Stimulated activated CD4-positive, alpha-beta T cell treated with anti-CD3 and anti-CD28 coated beads, Interleukin-1b, Interleukin-23, amount 100 ng/mL, for 24 hours (primary cell): Measurements from ENCODE around the gene LMOD2.

Experiments used
- DNase-seq, 4 experiments: peaks; one replicate each; pipeline ENCODE4 v3.0.0-alpha.2; 2020; ENCODE audit warnings: low read depth in 4 of 4, low spot score in 1 of 4

The LMOD2 gene

DNA sequence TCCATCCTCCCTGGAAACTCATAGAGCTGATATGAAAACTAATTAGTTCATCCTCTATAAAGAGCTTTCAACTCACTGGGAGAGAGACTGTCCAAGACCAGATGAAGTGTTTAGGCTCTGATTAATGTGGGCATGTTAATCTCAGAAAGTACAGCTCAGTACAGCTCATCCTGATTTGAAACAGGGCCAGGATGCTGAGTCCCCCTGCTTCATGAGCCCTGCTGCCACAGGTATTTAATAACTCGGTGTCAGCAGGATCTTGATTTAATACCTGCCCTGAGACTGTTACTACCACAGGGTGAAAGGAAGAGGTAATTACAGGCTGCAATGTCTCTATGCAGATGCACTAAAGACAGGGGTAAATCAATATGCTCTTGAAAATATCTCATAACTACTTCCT is 10.8 kb downstream of the LMOD2 start:
- no peak for DNase-seq

DNA sequence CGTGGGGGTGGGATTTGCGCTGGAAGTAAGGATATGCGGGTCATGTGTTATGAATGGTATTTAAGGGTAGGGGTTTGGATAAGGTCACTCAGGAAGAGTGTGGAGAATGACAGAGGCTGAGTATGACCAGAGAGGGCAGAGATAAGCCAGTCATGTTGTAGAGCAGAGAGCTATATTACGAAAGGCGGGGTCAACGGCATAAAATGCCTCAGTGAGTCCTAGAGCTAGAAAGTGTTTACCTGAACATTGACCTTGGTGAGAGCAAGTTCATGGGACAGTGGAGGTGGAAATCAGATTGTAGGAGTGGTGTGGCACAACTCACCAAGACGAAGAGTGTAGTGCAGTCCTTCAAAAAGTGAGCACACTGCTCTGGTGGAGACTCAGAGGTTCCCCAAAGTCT is 13.8 kb downstream of the LMOD2 start:
- DNase-seq, result no peak

DNA sequence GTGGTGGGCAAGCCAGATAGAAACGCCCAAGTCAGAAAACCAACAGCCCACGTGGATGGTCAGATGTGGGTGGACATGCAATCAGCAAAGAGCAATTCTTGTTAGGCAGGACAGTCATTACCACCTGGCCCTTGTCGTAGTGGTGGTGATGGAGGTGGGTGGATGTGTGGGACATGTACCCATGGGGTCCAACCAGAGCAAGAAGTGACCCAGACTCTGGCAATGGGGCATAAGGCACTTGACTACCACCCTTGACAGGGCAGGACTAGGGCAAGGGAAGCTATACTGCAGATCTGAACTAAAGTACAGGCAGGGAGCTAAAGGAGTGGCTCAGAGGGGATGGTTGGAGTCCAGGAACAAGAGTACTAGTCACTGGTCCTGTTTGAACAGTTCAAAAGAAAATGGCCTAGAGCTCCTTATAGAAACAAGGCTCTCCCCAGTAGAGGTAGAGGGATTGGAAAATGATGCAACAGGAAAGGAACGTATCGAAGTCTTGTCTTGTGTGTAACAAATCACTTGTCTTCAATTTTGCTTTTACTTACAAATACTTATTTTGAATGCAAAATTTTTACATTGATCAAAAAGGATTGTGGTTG is 17.6 kb downstream of the LMOD2 start:
- DNase-seq, result no peak

DNA sequence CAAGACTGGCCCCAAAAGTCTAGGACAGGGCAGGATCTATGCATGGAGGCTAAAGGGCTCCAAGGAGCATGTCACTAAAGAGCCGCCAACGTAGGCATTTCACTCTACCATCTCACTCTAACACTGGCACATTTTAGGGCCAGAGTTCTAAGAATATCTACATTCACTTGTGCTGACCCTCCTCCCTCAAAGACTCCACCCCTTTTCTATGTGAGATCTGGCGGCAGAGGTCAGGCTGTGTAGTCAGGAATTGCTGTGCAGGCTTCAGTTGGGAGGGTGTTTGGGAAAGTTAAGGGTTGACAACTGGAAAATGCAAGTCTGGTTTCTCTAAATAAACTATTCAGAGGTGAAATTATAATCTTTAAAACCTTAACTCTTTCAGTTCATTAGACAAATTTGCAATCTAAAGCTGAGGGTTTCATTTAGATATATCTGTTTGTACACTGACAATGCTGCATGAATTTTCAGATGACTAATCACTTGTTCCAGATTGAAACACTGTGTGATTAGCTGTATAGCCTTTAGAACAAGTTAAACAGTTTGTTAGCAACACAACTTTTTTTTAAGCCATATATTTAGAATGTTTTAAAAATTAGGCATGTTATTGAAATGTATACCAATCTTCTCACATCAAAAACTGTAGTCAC is 18.2 kb downstream of the LMOD2 start:
- DNase-seq, result no peak

DNA sequence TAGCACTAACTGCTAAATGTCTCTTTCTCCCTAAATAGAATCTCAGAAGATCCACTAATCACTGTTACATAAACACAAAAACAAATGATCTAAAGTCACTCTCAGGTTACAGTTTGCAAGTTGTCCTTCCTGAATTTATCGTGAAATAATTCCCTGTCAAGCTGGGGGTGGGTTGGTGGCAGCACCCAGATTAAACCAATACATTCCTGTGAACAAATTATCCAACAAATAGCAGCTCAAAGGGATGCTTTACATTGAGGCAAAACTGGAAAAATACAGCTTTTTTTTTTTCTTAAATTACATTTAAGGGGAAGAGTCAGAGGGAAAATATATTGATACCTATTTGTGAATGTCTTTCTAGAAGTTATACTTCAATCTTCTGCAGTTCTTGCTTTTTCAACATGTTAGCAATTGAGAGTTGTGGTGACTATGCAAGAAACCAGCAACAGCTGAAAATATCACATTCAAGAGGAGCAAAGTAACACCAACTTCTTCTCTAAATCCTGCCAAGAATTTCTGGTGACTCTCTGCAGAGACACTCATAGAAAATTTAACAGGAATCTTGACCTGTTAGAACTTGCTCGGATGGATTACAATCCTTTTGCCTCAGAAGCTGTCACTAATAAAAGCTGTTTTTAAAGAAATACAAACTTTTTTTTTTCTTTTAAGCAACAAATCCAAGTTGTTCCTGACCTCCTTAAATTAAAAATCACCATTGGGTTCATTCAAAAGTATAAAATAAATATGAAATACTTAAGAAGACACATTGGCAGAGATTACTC is 18.9 kb downstream of the LMOD2 start:
- DNase-seq, result no peak

DNA sequence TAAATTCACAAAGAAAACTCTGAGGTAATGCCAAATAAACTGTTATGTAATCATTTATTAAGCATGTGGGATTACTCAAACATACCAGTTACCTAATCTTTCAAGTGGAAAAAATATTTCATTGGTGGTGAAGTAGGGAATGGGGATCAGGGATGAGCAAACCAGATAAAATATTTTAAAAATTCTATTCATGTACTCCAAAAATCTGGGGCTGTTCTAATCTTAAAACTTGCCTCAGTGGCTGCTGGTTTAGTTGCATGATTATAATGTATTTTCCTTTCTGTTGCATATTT is 19.5 kb downstream of the LMOD2 start:
- DNase-seq, result no peak

DNA sequence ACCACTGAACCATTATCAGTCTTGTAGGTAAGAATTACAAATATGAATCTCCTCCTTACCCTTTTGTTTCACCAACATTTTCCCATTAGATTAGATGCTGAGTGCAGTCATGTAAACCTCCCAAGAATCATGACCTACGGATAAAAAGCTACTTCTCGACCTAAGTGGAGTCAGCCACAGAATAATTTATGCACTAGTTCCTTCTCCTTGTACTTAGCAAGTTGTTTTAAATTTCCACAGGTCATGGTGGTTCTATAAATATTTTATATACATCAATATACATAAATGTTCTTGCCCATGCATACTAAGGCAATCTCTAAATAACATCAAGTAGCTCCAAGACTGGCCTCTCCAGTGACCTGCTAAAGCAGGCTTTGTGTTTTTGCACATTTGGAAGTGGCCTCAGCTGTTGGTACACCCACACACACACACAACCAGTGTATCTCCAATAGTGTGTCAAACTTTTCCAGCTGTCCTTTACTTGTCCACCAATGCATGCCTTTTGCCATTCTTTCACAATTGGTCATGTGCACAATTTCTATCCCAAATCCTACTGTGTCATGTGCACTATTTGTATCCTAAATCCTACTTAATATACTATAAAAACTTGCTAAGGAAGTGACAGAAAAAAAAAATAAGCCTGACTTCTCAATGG is 21.5 kb downstream of the LMOD2 start:
- no peak for DNase-seq

DNA sequence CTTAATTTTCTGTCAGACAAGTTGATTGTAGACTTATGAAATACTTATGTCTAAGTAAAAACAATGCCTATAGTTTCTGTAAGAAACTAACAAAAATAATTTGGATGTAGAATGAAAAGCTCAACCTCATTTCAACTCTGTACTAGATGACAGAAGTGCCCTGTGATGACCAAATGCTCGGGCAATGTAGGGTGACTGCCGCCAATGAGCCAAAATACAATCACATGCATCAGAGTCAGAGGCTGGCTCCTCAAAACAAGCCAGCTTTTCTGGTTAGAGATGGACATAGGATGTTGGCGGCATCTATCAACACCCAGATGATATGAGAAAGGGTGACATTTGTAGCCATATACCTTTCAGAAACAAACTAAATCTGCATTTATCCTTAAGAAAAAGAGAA is 23.9 kb downstream of the LMOD2 start:
- DNase-seq, result no peak

DNA sequence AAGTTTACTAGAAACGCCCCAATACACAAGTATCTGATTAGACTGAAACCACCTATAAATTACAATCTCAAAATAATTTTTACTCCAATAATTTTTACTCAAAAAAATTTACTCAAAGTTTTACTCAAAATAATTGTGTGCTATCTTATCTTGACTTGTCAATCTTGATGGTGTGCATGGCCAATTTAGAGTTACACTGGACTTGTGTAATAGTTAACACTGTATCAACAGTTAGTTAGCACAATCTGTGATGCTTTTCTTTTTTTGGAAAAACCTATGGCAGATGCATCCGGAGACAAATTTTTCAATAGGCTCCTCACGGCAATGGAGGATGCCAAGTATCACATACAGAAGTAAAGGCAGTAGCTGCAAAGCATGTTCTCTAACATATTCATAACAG is 24.9 kb downstream of the LMOD2 start:
- DNase-seq, result no peak

DNA sequence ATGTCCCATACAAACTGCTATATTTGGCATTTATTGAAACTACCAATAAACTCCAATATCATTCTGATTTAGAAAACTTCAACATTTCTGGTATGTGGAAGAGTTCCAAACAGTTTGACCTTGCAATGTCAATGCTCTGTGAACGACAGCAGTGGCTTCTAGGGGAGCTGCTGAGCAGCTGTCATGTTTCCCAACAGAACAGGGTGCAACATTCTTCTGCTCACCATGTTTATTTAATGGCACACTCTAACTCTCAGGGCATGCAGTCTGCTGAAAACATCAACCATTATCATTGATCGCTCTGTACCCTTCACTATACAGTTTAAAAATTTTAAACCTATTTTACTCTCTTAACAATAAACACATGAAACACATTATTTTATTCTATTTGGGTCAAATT is 25.9 kb downstream of the LMOD2 start:
- no peak for DNase-seq

DNA sequence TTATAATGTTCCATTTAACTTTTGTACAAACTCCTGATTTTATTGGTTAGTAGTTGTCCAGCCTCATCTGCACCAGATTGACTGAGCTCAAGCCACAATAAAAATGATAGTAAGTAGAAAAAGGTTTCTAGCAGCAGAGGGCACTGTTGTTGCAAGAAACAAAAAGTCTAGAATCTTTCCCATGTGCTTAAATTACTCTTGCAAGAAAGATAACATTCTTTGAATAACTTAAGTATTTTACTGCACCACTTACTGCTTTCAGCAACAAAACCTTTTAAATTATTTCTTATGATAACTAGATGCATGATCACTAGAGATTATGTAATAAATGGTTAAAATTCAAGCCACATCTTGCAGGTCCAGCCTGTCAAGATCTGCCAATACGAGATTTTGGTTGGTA is 27.0 kb downstream of the LMOD2 start:
- no peak for DNase-seq

DNA sequence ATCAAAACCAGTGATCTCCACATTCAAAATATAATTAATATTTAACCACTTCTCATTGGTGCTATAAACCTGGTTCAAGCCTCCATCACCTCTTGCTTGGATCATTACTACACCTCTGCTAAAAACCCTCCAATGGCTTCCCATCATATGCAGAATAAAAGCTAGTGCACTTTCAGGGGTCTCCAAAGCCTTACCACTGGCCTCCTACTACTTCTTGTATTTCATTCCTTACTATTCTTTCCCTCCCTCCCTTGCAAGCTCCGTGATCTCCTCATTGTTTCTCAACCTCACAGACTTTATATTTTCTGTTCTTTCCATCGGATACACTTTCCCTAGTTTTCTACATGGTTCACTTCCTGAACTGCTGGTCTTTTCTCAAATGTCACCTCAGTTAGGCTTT is 31.5 kb downstream of the LMOD2 start:
- DNase-seq, result no peak

DNA sequence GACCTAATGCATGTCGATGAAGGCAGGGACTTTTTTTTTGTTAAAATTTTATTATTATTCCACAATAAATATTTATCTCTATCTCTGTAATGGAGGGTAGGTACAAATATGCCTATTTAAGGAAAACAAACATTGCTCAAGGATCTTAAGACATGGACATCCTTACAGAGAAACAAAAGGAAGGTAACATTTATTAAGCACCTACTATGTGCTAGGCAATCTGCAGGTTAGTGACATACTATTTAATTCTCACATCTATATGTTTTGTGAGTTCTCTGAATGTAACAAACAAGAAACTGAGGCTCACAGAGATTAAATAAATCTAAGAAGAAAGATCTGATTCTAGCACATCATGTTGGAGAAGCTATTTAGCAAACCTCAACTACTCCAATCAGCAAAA is 32.1 kb downstream of the LMOD2 start:
- no peak for DNase-seq

DNA sequence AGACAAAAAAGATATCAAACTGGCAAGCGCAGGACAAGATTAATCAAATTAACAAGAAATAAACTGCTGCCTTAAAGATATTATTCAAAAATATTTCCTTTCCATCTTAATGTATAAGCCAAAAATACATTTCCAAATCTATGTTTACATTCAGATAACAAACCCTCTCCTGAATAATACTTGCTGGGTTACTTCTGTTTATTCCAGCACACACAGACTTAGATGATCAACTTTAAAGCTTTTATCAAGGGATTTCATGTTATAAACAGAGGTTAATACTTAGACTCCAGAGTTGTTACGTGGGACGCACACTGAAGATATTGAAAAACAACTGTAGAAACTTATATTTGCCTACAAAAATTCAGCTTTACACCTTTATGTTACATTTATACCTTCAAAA is 33.6 kb downstream of the LMOD2 start:
- no peak for DNase-seq

DNA sequence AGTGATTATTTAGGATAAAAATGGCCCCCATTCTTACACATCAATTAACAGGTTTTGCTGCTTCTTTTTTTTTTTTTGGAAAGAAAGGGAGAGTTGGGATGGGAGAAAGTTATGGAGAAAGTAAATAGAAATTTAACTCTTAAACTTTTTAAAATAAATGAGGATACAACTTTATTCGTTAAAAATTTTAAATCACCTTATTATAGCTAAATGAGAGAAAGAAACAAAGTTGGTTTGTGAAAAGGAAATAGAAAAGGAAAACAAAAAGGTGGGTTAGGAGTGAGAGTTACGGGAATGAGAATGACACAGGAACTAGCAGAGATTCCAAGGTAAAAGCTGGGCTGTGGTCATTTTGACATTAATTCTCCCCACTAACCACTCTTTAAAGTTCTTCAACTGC is 34.9 kb downstream of the LMOD2 start:
- DNase-seq, result no peak

DNA sequence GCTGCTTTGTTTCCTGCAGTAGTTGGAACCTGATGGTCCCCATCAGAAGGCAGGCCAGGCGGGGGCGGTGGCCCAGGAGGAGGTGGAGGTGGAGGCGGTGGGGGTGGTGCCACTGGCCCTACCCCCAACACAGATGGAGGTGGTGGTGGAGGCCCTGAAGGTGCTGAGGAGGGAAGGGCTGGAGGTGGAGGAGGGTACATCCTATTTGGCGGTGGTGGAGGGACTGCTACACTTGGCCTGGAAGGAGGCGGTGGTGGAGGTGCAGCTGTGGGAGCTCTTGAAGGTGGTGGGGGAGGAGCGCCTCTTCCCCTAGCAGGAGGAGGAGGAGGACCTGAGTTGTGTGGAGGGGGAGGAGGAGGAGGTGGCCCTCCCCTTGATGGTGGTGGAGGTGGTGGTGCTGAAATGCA is 36.8 kb downstream of the LMOD2 start:
- DNase-seq, result no peak

DNA sequence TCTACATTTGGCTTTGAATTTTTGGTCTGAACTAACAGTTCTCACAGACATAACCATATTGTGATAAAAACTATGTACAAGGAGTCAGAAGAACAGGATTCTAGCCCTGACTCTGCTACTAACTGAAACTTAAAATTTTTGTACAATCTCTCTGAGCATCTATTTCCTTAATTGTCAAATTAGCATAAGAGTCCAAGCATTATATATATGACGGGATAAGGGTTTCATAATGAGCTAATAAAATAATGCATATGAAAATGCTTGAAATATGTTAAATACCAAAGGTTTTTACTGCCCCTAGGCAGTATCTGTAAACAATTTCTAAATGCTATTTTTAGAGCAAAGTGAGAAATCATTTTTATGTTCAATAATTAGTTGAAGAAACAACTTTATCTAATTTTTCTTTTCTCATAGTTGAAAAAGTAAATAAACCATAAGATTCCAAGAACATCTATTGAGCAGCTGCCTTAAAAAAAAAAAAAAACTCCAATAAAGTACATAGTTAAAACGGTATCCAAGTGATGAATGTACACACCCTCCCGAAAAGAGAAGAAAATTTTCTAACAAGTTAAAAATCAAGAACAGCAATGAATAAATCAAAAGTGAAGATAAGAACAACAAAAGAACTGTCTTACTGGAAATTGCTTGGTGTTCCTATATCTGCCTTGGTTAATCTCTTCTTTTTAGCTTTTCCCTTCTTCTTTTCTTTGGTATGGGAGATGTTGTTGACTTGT is 40.4 kb downstream of the LMOD2 start:
- DNase-seq, result no peak

DNA sequence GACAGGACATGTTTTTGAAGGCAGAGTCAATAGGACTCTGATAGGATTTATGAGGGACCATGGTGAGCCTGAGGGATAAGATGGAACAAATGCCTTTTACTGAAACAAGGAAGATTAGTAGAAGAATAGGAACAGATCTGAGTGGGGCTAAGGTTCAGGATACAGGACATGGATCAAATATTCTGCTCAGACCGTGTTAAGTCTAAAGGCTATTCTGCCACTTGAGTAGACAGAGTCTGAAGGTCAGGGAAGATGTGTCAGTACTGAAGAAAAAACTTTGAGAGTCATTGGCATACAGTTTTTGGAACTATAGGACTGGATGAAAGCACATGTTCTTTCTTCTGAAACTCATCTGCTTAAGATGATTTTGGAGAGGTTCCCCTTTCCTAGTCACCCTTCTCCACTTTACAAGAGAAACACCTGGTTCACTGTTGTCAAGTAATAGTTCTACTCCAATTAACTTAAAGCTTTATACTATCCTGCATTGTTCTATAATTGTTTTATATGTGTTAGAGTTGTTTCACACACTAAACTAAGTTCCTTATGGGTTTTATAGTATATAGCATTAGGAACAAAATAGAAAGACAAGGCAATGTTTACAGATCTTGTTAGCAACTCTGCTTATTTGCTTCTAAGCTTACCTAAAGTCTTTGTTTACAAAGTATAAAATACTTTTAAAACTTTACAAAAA is 49.7 kb downstream of the LMOD2 start:
- no peak for DNase-seq

DNA sequence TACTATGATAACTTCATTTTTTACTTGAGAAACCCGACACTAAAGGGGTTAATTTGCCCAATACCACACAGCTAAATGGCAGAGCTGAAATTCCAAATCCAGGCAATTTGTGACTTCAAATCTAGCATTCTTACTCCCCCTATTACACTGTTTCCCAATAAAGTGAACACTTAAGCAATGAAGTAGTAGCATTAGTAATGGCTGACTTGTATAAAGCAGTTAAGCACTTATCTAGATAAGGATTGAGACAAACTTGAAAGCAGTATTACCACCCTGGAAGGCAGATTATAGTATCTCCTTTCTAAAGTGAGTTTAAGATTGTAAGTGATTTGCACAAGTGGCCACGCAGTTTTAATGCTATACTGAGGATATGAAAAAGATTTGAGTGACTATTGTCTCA is 53.9 kb downstream of the LMOD2 start:
- DNase-seq, result no peak

DNA sequence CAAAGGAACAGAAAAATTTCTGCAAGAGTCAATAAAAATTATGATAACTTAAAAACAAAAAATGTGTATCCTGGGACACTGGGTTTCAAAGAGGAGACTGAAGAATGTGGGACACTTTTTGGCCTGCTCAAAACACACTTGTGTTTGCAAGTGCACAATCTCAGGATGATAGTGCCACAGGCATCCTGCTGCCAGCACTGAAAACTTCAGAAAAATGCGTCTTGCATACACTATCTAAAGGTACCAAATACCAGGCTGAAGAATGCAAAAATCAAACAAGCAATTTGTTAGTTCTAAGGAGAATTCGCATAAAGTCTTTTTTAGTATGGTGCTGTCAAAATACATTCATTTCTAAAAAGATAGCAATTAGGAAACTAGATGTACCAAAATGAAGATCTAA is 55.0 kb downstream of the LMOD2 start:
- DNase-seq, result no peak

DNA sequence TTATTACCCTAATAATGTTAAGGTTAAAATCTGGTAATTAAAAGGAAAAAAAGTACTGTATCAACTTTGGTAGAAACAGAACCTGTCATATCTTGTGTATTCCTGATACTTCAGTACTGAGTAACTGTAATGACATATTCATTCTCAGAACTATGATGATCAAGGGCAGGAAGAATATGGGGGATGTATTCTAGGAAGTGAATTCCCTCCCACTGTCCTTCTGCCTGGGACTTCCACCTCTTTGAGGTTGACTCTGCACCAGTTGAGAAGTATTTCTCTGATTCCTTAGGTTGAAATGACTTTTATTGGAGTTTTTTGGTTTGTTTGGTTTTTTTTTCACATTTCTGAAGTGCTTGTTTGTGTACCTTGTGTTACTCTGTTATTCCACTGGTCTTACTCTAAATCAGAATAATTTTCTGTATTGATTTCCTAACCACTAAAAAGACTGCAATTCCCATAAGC is 56.2 kb downstream of the LMOD2 start:
- no peak for DNase-seq
